CD4-positive, alpha-beta T cell treated with Interleukin-21 for 1 hour (primary cell): ENCODE measurements around the gene MKX.

Experiments
- DNase-seq: peaks from one replicate; pipeline ENCODE4 v3.0.0-alpha.2; 2020

The MKX gene, protein sequence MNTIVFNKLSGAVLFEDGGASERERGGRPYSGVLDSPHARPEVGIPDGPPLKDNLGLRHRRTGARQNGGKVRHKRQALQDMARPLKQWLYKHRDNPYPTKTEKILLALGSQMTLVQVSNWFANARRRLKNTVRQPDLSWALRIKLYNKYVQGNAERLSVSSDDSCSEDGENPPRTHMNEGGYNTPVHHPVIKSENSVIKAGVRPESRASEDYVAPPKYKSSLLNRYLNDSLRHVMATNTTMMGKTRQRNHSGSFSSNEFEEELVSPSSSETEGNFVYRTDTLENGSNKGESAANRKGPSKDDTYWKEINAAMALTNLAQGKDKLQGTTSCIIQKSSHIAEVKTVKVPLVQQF

DNA sequence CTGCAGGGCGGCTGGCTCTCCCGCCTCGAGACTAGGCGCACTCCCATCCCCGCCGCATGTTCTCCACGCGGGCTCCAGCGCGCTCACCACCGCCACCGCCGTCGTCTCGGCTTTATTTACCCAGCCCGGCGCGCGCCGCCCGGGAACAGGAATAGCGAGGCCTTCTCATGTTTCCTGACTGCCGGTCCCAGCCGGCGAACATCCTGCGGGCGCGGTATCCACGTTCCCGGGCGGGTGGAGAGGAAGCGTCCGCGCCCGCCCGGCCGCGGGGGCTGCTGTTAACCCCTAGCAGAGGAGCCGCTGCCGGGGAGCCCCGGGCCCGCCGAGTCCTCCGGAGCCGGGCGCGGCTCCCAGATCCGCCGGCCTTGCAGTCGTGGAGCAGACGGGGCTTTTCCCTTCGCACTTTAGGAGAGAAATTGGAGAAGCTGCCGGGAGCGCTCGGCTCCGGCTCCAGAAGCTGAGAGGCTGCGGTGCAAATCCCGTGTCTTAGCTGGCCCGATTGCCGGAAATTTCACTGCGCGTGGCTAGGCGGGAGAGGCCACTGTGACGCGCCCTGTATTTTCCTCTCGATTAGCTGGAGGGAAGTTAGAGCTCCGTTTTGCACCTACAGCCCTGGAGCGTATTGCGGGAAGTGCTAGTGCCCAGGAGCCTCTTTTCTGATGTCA is at the start of gene MKX:
MKX (minus strand) TSS at position 88 of the 665 bp plus-strand sequence. CDS start 2,404 bp downstream, outside the sequence.
- peak; percentile 29 for DNase-seq

DNA sequence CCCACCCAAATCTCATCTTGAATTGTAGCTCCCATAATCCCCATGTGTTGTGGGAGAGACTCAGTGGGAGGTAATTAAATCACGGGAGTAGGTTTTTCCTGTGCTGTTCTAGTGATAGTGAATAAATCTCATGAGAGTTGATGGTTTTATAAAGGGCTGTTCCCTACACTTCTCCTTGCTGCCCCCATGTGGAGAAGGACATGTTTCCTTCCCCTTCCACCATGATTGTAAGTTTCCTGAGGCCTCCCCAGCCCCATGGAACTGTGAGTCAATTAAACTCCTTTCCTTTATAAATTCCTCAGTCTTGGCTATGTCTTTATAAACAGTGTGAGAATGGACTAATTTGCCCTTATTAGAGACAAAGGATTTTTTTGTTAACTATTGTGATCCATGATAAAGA is 48.5 kb upstream of the MKX start:
- DNase-seq: no peak

DNA sequence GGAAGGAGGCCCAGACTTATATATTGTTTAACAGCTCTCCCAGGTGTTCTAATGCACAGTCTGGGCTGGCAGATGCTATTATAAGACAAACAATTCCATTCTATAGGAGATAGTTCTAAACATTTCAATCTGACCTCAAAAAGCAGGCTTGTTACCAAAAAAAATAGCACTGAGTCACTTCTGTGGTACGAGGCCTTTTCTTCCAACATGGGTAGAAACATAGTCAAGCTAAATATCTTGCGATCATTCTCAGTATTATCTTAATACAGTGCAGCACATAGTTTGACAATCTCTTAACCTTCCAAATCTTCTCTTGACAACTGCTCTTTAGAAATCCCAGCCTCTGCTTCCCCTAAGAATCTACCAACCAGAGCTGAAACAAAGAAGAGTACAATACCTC is 46.6 kb upstream of the MKX start:
- no peak for DNase-seq

DNA sequence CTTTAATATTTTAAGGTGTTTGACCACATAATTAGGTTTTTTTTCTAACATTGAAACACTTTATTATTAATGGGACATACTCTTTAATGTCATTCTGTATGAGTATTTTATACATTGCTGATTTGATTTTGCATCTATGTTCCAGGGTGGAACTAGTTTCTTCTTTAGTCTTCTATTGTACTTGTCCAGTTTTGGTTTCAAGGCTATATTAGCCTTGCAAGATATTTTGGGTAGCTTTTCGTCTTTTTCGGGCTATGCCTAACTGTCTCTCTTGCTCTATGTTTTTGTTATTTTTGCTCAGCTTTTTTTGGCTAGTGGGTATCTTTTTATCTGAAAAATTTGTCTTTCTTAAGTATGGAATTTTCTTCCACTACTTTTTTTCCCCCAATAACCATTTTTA is 38.7 kb upstream of the MKX start:
- DNase-seq: no peak

DNA sequence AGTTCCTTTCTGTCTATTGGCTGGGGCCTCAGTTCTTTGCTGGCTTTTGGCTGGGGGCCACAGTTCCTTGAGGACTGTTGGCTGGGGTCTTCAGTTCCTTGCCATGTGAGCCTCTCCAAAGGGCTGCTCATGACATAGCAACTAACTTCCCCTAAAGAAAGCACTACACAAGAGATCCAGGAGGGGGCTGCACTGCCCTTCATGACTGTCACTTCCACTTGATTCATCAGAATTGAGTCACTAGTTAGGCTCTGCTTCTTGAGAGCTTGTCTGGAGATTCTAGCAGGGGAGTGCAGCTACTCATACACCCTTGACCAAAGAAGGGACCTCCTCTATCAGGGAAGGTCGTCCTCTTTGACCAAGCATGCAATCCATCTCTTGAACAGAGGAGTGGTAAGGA is 38.0 kb upstream of the MKX start:
- DNase-seq: peak; percentile 24

DNA sequence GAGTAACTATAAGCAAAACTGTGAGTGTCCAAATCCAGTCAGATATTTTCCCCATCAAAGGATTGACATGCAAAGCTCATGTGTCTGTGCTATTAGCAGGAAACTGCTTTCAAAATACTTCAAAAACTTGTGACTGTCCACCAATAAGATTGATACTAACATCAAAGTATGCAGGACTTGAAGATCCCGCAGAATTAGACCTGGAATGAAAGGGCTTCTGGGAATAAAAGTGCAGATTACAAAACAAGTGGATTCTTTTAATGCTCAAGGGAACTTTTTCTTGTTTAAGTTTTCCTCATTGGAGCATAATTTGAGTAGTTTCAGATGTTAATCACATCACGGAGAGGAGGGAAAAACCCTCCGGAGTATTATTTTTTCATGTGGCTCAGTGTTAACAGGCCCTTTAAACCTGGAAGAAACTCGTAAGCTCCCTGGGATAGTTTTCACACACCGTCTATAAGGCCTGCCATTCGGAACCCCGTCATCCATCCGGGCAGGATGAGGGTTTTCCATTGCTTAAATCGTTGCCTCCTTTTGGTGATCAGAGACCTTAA is 33.9 kb upstream of the MKX start:
- DNase-seq: no peak

DNA sequence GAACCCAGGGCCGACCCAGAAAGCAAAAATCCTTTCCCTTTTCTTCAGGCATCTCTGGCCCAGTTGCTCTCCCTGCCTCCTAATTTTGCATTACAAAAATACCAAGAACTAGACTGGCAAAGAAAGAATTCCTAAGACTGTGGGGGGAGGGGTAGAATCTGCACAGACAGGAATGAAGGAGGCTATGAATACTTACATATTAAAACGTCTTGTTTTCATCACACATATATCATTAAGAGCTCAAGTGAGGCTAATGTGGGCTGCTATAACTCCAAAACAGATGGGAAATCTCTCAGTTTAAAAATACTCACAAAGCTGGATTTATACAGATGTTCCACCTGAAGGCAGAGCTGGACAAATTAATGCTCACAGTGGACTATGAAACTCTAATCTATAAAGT is 29.2 kb upstream of the MKX start:
- DNase-seq: no peak

DNA sequence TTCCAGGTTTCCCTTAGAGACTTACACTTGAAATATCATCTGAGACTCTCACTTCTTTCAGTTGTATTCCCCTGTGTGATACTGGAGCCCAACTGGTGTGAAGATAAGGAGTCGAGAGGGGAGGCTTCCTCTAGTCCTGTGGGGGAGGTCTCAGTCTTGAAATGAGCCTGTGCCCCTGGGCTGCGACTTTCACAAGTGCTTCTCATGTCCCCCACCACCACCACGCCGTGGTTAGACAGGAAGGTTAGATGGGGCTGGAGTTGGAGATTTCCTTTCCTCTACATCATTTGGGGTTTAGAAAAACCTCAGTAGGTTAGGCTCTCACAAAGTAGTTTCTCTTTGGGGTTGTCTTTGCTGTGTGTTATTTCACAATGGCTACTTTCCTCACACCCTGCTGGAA is 25.6 kb upstream of the MKX start:
- DNase-seq: no peak

DNA sequence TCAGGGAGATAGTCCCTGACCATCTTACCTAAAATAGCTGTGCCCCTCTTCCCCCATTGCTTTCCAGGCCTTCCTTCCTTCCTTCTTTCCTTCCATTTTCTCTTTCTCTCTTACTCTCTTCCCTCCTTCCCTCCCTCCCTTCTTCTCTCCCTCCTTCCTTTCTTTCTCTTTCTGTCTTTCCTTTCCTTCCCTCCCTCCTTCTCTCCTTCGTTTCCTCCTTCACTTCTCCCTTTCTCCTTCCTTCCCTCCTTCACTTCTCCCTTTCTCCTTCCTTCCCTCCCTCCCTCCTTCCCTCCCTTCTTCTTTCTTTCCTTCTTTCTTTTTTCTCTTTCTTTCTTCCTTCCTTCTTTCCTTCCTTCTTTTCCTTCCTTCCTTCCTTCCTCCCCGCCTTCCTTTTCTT is 24.6 kb upstream of the MKX start:
- no peak for DNase-seq

DNA sequence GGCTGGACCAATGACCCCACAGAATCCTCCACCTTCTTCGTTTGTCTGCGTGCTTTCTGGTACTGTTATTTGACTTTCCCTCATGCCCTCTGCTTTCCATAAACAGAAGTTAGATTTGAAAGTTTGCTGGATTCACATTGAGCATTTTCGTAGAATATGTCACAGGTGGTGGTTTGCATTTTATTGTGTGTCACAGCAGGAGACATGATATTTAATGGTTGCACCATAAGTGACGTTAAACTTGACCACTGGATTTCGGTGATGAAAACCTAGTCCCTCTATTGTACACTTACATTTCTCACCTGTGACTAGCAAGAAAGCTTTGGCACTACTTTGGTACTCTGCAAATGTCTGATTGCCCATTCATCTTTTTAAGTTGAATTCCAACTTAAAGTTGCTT is 15.2 kb upstream of the MKX start:
- DNase-seq: no peak

DNA sequence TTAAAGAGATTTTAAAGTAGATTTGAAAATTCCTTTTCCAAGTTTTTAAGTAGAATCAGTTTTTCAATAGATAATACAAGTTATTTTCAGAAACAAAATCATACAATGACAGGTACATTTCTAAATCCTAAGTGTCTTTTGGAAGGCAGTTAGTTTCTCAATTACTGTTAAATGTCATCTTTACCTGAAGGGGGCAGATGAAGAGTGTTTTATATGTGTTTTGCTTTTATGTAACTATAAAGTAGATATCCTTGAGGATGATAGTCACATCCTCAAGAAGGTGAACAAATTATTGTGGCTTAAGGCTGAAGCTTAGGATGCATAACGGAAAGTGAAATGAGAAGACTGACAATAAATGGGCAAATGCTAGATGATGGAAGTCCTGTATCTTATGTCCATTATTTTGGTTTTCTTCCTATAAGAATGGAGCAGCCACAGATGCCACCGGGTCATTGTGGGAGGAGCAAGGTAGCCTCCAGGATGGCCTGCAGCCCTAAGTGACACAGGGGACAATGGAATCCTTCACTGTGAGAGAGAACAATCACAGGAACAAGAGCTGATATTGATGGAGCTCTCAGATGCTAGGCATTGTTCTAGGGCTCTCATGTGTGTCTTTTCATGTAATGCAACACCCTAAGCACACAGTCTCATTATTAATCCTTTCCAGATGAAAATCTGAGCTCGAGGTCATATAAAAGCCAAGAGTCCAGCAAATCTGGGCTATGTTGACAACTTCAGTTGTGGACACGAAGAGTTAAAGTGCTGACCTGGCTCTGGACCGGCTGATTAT is 14.1 kb upstream of the MKX start:
- no peak for DNase-seq

DNA sequence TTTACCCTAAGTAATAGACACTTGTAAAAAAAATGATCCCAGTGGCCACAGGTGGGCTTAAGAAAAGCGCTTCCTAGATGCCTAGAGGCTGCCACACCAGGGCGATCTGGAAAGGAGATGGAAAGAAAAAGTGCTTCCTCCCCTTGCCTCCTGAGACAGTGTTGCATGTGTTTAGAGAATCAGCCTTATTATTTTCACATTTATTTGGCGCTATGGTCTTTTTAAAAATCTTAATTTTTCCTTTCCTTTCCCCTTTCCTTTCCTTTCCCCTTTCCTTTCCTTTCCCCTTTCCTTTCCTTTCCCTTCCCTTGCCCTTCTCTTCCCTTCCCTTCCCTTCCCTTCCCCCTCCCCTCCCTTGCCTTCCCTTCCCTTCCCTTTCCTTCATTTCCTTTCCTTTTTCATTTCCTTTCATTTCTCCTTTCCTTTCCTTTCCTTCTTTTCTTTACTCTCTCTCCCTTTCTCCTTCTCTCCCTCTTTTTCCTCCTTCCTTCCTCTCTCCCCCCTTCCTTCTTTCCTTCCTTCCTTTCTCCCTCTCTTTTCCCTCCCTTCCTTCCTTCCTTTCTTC is 7.1 kb upstream of the MKX start:
- DNase-seq: no peak

DNA sequence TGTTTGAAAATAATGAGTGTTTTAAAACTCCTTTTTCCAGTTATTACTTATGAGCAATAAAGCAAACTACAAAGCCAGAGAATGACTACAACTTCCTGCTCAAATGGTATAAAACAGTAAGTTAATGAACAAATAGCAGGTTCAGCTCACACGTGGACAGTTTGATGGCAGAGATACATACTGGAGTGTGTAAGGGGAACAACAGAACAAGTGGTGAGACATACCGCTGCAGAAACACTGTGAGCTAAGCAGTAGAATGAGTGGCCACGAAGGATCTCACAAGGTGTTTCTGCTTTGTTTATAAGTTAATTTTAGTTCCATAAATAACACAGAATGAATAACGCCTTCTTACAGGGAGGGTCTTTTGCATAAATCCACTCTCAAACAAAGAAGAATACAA is 3.0 kb upstream of the MKX start:
- no peak for DNase-seq

DNA sequence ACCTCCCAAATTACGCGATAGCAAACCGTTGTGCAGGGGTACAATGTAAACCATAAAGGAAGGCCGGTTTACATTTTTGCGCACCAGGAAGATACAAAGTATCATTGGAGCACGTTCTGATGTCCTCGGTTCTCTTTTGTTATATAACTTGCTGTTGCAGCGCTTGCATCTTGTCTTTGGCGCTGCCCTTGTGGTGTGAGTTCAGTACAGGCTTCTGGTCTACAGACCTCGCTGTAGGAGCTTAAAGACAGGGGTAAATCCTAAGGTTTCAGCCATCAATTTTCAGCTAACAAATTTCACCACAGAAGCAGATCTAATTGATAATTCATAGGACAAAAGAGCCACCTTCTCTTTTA is 1.5 kb upstream of the MKX start:
- no peak for DNase-seq

DNA sequence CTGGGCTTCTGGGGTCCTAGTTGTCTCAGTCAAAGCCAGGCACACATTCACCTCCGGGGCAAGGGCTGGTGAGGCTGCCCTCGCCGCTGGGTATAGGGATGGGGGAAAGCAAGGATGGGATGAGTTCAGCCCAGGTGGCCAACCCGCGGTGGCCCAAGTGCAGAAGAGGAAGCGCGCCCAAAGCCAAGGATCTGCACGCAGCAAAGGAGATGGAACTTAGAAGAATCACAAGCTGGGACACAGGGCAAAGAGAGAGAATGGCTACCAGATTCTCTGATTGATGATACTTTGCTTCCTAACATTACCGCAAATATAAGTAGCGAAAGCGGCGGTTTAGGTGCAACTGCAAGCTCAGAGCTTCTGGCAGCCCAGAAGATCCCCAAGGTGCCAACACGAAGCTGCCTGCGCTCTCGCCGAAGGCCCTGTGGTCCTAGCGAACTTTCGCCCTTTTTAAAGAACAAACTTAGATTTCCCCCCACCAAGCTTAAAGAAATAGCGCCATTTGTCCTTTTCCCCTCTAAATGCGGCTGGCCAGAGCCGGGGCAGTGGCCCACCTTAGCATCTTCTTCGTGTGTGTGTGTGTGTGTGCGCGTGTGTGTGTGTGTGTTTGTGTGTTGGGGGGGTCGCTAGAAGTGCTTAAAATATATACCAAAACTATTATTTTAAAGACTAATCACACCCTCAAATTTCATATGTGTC is 927 bp upstream of the MKX start:
- no peak for DNase-seq

DNA sequence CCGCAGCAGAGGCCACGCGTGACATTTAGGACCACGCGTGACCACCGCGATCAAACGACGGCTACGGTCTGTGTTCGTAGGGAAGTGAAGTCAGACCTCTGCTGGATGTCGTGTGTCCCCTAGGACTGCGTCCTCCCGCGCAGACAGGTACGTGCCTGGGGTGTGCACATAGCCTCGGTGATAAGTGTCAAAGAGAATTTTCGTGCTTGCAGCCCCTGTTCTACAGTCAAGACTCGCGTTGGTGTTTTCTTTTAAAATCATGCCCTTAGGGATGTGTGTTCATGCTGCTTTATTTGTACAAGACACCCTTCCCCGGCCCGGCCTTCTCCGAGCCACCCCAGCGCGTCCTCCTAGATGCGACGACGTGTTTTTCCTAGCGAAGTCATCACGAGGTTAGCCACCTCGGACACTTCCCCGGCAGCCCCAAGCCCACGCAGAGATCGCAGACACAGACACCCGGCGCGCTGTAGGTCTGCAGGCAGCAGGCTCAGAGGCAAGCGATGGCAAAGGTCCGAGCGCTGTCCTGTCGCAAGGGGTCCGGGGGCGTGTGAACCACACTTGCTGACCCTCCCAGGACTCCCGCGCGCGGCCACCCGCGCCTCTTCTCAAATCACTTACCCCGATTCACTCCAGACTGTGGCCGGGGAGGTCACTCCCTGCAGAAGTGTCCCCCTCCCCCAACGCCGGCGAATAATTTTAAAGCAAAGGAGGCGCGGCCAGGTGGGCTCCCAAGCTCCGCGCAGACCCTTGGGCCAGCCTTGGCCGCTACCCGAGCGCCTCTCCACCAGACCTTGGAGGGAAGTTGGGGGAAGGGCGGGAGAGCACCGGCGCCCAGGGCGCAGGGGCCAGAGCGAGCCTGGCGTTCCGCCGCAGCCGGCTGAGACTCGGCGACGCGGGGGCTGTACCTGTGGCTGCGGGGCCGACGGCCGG is 552 bp downstream of the MKX start:
- DNase-seq: peak; percentile 13

DNA sequence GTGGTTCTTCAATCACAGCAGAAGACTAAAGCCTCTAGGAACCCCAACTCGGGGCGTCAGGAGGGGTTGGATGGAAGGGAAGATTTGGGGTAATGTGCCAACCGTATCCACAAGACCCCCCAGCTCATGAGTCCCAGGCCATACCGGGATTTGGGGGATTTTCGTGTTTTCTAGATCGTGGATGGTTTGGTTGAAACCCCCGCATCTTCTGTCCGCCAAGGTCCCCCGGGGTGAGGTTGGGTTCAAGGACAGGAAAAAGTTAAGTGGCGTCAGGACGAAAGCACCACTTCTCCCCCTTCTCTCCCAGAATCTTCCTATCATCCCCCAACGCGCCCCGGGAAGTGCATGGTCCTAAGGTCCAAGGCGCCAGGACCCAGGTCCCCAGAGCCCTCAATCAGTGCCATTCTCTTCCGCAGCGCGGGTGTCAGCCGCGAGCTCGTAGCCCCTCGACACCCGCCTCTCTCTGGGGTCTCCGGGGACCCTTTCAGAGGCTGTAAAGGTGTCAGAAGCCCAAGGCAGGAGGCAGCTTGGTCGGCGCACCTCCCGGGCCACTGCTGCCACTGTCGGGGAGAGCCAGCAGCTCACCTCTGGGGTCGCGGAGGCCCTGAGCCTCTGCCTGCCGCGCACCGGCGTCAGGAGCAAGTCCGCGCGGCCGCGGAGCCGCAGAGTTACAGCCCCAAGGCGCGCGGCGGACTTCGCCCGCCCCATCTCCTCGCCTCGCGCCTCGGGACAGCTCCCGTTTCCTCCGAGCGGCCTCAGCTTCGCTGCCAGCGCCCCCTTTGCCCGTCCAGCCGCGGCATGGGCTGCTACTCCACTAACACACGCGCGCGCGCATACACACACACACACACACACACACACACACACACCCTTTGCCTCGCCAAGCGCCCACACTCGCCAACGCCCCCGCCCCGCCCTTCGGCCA is 1.5 kb downstream of the MKX start:
- peak; percentile 12 for DNase-seq

DNA sequence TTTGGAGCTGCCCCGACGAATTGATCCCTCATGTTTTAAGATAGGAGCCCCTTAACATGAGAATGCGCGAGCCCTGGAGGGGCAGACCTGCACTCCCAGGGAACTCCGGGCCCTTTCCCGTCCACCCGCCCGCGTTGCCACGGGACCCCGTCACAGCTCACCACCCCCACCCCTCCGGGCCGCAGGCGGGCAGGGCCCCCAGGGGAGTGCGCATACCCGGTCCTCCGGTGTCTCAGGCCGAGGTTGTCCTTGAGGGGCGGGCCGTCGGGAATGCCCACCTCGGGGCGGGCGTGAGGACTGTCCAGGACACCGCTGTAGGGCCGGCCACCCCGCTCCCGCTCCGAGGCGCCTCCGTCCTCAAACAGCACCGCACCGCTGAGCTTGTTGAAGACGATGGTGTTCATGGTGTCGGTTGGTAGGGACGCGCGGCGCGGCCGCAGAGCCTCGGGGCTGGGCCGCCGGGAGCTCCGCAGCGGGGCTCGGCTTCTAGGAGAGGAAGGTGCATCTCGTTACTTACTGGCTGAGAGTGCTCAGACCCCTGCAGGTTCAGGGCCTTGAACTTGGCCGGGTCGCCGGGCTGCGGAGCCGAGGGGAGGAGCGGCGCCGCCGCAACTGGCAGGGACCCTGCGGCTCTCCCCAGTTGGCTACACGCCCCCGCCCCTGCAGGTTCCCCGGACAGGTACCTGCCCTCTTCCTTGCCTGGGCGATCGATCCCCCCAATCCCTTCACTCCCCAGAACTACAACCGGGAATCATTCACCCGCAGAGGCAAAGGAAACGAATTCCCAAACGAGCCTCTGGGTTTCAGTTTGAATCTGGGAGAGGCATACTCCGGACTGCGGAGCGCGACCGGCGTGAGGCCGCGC is 2.4 kb downstream of the MKX start:
- peak; percentile 23 for DNase-seq
